ENCODE results near the gene ELMO1.
A peak's percentile ranks its signal among the peaks of the same experiment; 100 is the strongest.

ELMO1 gene

DNA sequence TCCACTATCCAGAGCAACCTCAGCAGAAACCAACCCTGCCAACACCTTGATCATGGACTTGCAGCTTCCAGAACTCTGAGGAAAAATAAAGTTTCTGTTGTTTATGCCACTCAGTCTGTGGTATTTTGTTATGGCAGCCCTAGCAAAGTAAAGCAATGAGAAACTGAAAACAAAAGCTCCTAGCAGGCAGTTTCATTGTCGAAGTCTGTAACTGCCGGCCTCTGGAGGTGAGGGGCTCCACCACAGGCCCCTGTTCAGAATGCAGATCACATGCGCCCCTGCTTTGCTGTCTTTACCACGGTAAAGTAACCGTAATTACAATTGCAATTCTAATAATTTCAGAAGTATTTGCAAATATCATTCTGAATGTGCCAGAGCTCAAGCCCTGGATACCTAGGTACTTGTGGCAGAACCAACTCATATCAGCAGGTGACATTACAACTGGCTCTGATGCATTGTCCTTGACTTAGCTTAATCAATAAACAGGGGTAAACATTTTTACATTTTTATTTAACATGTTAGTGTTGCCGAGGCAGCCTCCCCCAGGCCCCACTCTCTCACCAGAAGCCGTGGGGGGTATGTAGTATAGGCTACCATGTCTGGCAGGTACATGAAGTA is 193.2 kb downstream of the ELMO1 start:
- no peak for DNase-seq

DNA sequence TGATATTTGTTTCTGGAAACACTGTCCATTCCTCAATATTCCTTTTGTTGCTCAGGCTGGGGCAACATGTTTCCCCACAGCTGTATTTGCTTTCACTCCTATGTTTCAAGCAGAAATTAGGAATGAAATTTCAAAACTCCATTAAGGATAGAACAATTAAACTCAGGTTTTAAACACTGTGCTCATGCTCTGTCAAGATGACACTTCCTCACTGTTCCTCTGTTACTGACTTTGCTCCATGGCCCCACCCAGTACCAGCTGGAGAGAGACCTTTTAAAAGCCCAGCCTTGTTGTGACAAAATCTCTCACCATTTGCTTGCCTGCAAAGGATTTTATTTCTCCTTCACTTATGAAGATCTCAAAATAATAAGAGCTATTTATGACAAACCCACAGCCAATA is 197.4 kb downstream of the ELMO1 start:
- DNase-seq = no peak

DNA sequence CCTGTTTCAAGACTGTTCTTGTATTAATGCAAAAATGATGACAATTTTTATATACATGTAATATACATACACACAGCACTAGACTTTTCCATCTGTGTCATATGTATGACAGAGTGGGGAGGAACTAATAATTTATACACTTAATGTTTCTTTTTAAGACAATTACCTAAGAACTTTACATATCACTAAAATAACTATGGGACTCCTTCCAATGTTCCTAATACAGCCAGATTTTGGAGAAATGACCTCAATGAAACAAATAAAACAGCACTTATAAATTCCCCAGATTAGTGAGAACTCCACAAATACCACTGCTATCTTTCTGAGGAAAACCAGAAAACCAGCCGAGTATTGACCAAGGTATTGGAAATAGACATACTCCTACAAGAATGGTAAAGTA is 199.4 kb downstream of the ELMO1 start:
- no peak for DNase-seq

DNA sequence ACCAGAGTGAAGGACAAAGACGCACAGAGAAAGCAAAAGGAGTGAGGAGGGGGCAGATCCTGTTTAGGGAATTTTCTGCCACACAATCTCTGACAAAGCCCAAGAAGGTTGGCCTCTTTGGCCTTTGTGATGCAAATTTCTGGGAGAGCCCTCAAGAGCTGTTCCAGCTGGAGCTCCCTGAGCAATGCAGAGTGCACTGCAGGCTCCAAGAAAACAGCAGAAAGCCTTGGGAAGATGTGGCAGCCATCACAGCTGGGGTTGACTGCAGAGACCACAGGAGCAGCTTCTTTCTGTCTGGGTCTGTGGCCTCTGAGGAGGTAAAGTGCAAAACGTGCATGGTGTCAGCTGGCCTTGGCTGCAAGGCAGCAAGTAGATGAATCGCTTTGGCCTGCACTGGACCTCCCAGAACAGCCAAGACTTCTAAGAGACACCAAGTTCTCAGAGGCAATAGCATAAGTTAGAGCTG is 200.2 kb downstream of the ELMO1 start:
- DNase-seq = no peak

DNA sequence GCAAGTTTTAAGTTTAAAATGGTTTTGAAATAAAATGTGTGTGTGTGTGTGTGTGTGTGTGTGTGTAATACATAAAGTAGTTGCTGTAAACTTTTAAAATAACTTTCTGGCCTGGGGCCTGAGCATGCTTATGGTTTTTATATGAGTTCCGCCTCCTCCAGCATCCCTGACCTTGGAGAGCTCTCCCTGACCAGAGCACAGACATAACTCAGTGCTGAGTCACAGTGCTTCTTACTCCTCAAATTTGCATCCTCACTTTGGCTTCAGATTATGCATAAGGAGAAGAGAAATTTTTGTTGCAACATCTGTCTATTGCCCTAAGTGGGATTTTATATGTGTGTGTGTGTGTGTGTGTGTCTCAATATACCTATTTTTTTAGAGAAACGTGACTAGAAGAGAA is 200.8 kb downstream of the ELMO1 start:
- DNase-seq = no peak

DNA sequence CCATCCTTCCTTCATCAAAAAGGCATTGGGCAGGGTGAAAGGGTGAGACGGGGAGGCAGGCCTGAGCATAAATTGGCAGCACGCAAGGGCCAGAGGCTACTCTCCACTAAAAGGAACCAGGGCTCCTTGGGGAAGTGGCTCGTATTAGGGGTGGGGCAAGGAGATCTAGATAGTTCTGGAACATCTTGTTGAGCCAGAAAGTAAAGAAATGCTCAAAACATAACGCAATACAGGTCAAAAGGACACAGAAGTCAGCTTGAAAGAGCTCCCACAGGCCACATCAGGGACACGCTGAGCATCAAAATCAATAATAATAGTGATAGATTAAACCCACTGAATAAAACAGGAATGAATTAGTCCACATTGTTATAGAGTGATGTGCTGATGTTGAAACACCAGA is 203.1 kb downstream of the ELMO1 start:
- DNase-seq = no peak

DNA sequence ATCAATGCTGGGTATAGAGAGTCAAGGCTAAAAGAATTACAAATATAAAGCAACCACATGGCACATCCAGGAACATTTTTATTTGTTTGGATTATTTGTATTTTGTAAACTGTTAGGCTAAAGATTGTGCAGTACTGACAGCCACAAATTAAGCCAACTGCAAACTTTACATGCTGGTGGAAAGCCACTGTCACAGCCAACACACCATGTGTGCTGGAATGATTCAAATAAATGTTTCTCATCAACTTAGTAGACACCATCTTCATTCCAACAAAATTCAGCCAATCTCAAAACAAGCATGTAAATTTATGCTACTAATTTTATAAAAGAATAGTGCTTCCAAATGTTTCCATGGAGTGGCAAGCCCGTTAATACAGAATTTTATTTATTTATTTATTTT is 211.8 kb downstream of the ELMO1 start:
- no peak for DNase-seq

DNA sequence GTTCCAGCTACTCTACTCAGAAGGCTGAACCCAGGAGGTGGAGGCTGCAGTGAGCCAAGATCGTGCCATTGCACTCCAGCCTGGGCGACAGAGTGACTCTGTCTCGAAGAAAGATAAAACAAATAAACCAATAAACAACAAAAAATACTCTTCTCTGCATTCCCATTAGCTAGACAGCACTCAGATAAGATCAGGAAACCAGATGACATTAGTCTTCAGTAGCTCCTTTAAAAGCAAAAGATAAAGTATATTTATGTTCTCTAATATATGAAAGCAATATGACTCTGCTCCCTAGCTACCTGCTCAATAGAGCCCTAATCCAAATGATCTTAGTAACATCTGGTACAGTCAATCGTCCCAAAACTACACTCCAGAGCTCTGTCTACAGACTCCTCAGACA is 212.9 kb downstream of the ELMO1 start:
- no peak for DNase-seq

DNA sequence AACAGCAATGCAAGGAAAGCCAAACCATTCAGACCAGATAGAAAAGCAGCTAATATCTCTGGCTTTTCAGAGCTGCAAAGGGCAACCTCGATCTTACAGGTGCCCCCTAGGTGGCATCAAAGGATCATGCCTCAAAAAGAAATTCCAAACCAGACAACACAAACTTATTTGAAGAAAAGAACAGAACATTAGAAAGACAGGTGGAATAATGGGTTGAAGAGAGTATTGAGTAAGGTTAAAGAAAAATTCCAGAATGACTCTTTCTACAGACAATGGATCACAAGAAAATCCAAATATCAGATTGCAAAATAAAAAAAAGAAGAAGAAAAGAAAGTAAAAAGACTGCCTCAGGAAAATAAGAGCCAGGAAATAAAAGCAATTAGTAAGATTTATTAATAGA is 213.7 kb downstream of the ELMO1 start:
- DNase-seq = no peak

DNA sequence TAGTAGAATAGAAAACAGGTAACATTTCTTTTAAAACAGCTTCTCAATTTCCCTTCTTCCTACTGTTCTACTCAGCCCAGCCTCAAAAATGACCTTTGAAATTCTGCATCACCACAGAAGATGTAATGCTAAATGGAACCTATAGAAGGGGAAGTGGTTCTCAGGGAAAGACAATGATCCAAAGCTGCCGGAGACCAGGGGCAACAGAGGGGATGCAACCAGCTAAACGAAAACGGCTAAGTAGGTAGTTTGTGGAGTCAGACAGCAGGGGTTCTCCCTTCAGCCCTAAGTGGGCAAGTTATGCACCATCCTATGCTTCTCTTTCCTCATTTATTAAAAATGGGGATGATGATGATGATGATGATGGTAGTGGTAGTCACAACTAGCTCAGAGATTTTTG is 214.3 kb downstream of the ELMO1 start:
- DNase-seq = no peak

DNA sequence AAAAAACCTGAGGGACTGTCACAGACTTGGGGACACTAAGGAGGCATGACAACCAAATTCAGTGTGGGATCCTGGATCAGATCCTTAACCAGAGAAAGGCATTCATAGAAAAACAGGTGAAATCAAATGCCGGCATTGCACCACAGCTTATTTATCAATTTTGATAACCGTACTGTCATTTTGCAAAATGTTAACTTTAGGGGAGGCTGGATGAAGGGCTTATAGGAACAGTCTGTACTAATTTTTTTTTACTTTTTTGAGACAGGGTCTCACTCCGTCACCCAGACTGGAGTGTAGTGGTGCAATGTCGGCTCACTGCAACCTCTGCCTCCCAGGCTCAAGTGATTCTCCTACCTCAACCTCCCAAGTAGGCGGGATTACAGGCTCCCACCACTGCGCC is 217.1 kb downstream of the ELMO1 start:
- DNase-seq = no peak

DNA sequence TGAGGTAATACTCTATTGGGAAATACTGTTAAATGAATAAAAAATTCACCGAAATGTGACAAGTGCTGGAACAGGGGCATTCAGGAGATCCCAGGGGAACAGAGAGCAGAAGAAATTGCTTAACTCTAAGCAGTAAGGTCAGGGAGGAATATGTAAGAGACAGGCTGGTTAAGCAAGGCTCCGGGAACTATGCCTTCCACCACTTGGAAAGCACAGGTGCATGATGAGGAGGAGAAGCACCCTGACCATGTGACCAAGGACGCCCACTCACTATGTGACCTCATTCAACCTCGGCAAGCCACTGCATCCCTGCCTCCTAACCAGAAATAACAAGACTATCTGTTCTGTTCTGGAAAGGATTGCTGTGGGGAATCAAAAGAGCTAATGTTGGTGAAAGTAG is 218.4 kb downstream of the ELMO1 start:
- DNase-seq = peak; percentile 8 to 15

DNA sequence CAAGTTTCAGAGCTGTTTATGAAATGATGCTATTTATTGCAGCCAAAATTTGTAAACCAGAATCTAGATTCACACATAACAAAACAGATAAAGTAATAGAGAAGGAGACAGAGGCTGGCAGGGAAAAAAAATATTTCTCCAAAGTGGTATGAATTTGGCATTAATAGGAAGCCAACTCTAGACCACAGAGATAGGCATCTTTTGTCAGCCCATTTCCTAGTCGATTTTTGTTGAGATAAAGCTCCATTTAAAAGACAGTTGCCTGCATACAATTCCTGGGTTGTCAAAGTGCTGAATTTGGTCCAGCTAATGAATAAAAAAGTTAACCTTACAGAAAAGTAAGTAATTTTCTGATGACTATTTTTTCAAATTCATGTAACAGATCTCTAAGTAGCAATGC is 219.3 kb downstream of the ELMO1 start:
- no peak for DNase-seq

DNA sequence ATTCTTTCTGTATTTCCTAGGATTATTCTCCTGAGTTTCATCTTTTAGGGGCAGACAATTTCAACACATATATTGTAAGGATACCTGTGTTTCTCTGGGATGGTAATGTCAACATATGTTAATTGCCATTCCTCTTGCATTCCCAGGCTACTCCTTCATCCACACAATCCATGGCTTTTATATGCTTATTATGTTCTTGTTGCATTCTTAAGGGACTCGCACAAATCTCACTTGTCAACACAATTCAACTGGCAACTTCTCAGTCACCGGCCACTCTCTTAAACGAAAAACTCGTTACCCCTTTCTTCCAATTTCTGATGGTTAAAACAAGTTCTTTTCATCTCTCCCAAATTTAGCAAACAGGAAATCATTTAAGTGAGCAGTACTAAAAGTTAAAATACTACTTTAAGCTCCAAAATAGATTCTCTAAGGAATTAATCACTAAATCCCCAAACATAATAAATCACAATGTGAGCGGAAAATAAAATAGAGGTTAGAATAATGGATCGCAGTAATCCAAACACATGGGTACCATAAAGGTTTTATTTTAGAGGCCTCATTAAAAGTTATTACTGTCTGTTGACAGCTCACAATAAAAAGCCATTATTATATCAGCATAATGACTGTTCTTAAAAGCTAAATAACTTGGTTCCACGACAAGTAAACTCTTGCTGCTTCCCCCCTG is 223.2 kb downstream of the ELMO1 start:
- DNase-seq = no peak

DNA sequence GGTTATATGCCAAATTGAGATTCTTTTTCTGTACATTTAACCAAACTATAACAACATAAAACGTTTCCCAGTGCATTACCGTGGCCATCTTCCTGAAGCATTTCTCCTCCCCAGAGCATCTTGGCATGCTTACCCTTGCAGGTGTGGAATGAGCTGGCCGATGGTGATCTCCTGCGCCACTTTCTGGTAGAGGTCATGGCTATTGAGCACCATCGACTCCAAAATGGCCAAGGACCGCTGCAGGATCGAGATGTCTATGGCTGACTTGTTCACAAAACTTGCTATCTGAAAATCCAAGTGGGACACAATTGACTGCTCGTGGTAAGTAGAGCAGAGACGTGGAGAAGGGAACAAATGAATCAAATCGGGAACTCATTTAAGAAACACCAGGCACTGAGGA is 223.9 kb downstream of the ELMO1 start:
- no peak for DNase-seq

DNA sequence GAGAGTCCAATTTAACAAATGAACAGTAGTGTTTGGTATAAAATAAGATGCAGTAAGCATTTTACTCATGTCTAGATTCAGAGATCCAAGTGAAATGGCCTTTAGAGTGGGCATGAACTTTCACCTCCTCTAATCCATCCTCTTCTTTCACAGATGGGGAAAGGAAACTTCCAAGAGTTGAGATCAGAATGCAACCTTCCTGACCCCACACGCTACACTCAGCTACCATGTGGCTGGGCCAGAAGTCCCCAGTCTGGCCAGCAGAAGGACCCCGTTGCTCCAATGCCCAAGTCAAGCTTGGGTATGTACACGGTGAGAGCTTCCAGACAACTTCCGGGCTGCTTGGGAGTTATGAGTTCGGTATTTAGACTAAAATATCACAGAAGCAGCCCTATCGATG is 228.0 kb downstream of the ELMO1 start:
- DNase-seq = no peak

DNA sequence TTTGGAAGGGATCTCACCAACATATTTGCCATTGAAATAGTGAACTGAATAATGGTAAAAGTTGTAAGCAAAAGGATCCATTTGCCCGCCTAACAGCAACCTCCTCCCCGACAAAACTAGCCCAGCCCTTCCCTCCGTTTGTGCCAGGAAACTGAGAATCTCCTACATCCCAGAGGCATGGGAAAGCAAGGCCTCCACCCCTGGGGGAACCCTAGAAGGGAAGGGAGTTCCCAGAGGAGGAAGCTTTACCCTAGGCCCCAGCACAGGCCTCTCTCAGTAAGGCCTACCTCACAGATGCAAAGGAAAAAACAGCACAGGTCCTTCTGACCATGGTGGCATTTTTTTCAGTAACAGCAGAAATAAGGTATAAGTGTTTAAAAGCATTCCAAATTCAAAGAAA is 229.7 kb downstream of the ELMO1 start:
- no peak for DNase-seq

DNA sequence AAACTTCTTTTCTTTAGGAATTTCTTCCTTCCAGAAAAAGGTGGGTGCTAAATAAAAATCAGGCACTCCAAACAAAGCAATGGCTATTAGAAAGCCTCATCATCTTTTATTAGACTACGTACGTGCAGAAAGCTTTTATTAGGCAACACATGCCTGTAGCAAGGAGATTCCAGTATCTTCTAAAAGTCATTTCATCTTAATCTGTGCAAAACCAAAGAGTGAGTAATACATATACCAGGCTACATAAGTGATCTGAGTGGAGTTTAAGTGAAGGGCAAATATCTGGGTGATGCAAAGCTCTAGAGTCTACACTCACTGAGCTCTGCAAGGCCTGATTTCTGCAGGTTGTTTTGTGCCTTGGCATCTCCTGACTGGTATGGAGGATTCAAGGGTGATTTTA is 231.7 kb downstream of the ELMO1 start:
- no peak for DNase-seq

DNA sequence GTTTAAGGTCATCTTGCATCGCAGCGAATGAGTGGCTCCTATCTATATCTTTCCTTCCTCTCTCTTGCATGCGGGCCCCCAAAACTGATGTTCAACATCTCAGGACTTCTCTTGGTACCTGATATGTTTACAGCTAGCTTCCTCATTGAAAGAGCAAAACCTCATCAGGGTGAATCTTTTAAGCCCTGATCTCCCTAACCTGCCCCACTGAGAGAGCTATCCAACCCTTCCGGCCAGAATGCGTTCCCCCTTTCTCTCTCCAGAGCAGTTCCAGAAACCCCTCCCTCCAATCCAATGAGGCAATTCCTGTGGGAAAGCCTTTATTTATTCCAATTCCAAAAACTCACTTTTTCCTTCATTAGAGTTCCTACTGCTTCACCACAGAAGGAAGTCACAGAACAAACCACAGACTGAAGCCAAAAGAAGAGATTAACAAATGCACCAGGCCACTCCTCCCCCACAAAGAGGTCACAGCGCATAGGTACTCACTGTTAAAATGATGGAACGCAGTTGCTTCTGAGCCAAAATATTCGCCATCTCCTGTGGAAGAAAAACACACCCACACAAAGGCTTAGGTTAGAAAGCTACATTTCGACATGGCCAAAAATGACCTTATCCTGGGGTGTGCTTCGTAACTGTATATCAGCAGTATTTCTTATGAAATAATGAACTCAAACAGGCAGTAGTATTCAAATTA is 232.4 kb downstream of the ELMO1 start:
- no peak for DNase-seq

DNA sequence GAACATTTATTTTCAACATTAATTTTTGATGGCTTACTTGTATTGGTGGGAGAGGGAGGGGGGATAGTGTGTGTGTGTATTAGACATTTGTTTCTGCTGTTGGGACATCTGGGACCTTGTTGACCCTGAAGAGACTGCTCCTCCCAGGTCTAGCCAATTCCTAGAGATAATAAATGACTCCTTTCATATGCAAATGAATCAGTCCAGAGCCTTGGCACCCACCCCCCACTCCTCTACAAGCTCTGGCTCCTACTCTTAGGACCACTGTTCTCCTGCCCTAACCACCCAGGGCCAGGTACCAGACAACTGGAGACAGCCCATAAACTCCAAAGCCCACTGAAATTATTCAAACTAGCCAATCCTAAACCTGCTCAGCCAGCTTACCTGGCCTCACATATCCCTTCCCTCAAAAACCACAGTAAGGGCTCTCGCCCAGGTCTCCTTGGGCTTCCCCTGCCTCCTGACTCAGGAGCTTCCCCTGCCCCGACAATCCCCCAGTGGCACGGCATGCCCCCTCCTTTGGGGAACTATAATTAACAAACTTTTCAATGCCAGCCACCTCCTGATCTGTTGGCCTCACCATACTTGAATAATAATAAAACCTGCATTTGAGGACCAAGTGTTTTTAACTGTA is 233.3 kb downstream of the ELMO1 start:
- DNase-seq = no peak

DNA sequence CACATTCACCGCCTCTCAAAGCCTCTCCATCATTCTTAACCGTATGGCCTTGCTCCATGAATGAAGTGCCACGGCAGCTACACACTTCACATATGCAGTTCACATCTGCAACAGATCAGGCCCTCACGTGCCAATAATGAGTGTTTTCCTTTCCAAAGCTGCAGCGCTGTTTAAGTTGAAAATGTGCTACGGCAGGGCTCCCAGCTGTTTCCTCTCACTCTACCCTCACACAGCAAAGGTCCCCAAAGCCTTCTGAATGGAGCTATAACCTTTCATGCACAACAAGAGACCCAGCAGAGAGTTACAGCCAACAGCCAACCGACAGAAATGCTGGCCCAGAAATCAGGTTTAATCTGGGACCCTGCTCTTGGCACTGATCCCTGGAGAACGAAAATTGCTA is 236.1 kb downstream of the ELMO1 start:
- no peak for DNase-seq

DNA sequence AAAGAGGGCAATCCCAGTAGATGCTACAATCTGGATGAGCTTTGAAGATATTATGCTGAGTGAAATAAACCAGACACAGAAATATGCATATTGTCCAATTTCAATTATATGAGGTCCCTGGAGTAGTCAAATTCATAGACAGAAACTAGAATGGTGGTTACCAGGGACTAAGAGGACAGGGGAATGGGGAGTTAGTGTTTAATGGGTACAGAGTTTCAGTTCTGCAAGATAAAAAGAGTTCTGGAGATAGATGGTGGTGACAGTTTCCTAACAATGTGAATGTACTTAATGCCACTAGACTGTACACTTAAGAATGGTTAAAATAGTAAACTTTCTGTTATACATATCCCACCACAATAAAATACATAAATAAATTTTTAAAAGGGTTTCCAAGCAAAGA is 236.6 kb downstream of the ELMO1 start:
- no peak for DNase-seq

DNA sequence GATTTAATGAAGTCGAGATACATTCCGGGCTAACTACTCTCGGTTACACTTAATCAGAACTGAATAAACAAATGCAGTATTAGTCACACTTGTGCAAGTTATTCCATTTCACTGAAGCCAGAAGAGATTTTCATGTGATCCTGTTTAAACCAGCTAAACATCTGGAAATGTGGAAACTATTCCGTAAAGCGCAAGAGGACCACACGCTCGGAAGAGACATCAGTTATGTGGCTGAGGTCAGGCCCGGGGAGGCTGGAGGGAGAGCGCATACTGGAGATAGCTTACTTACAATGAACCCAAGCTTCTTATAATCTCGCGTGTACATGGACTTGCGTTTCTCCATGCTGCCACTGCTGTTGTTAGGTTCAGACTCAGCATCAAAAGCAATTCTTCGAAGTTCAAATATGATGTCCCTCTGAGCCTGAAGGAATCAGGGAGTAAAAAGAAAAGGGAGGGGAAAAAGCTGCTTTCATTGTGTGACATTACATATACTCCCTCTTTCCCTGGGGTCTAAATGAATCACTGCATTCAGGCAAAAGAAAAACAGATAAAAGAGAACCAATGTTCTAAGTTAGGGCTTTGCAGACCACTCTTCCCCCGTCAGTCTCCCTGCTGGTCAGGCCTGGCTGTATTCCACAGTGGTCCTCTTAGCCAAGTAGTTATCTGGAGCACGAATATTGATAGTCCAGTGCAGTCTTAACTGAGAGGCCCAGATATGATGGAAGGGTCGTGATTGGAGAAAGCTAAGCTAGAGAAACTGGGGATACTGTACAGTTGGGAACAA is 237.4 kb downstream of the ELMO1 start:
- no peak for DNase-seq
